Uterus (tissue), 2 donors: ENCODE measurements around the gene FOLH1.

Experiments
- CTCF ChIP-seq, 4 experiments: fragments of 200-600 bp in 2 of 4; fragments of 450-650 bp in 2 of 4; sonication (generic) in 2 of 4; IDR thresholded peaks; one replicate each; pipeline ENCODE4 v1.5.1; 2016 to 2019; ENCODE audit warnings: antibody characterized with exemption in 4 of 4, mild to moderate bottlenecking in 2 of 4, moderate library complexity in 1 of 4
- POLR2A ChIP-seq, 2 donors: fragments of 450-650 bp; IDR thresholded peaks; one replicate each; pipeline ENCODE4 v1.6.1; 2016; ENCODE audit warnings: antibody characterized with exemption in 2 of 2, mild to moderate bottlenecking in 1 of 2, moderate library complexity in 1 of 2

GRCh38 chr11:49213026-49213560, 4.7 kb upstream of the FOLH1 start:
- TF ChIP-seq CTCF (IDR thresholded peaks at IDR 0.05): no peak
- no peak for TF ChIP-seq POLR2A (IDR thresholded peaks at IDR 0.05)
